Activated CD8-positive, alpha-beta T cell treated with anti-CD3 and anti-CD28 coated beads, Interleukin-2, amount 10 ng/mL, durations not matched to agents 7 days and 5 days (primary cell): ENCODE measurements around the gene ZNF579. TPM values are rescaled to one million over a fixed set of nuclear protein-coding genes. Genes with fewer than 3 reads are reported as not detected.
A peak's percentile ranks its signal among the peaks of the same experiment; 100 is the strongest.

ENCODE experiments used
- ATAC-seq: fragments of 150-1000 bp; cut with Tn5 transposase; one replicate; pipeline ENCODE4 v1.10.0; 2021; ENCODE audit warnings: moderate library complexity
- CTCF ChIA-PET: fragments of 350-600 bp; sonication (Branson Sonifier 250); formaldehyde crosslinking; loops from one replicate; lab custom pipeline; 2021; ENCODE audit warnings: antibody characterized with exemption; lab: Charles Lee
- POLR2A ChIA-PET: fragments of 350-600 bp; sonication (Branson Sonifier 250); formaldehyde crosslinking; loops from one replicate; lab custom pipeline; 2021; ENCODE audit warnings: antibody characterized with exemption; lab: Charles Lee
- DNase-seq: peaks from one replicate; pipeline ENCODE4 v3.0.0-alpha.2; 2020
- H3K27ac Mint-ChIP-seq: one replicate; pipeline ENCODE4 v1.8.0; 2021; ENCODE audit warnings: mild to moderate bottlenecking, mixed read lengths
- H3K27me3 Mint-ChIP-seq: one replicate; pipeline ENCODE4 v1.8.0; 2021; ENCODE audit warnings: low read depth, mixed read lengths
- H3K36me3 Mint-ChIP-seq: one replicate; pipeline ENCODE4 v1.8.0; 2021; ENCODE audit warnings: low read depth, mixed read lengths
- H3K4me1 Mint-ChIP-seq: one replicate; pipeline ENCODE4 v1.8.0; 2021; ENCODE audit warnings: low read depth, mixed read lengths
- H3K4me3 Mint-ChIP-seq: one replicate; pipeline ENCODE4 v1.8.0; 2021; ENCODE audit warnings: mild to moderate bottlenecking, mixed read lengths
- H3K9me3 Mint-ChIP-seq: one replicate; pipeline ENCODE4 v1.8.0; 2022; ENCODE audit warnings: mixed read lengths; ENCODE audit not compliant: insufficient read depth
- total RNA-seq, 2 experiments: library from RNA; stranded (reverse); gene quantifications; one replicate each; pipeline ENCODE4 v1.2.3, GENCODE V29; 2021

Gene ZNF579
- total RNA-seq, 2 experiments from 2014 or later = 5.6 to 6.2 TPM

- H3K4me1 Mint-ChIP-seq = peaks cover 40% of the 10 kb centered on the region
- POLR2A ChIA-PET = interaction anchor here (2.1 kb wide), 1 partner anchor 15 kb away, joined by 7 read pairs; the partner anchor contains the start of gene ZNF865
- DNase-seq = peak; percentile 49
- no peaks in the 10 kb centered on the region for H3K27me3 Mint-ChIP-seq
- CTCF ChIA-PET = interaction anchor here (0.9 to 3.9 kb wide), 4 partner anchors 11 to 117 kb away, joined by 3 to 17 read pairs (median 8); partner anchors contain the start of gene ZNF865
- peak overlapping the region; percentile 68 for H3K27ac Mint-ChIP-seq
- H3K9me3 Mint-ChIP-seq = peaks cover 4% of the 10 kb centered on the region
- ATAC-seq = no peak
- H3K36me3 Mint-ChIP-seq = peaks cover 34% of the 10 kb centered on the region
- no peak overlapping the region for H3K4me3 Mint-ChIP-seq
These were observed 40.0 kb upstream of the ZNF579 start for GRCh38 chr19:55620410-55621204.

GRCh38 chr19:55619286-55619685 lies 38.6 kb upstream of the ZNF579 start:
- no peaks in the 10 kb centered on the region for H3K27me3 Mint-ChIP-seq
- ATAC-seq (no peak), DNase-seq (no peak)
- H3K4me1 Mint-ChIP-seq = peaks cover 32% of the 10 kb centered on the region
- no peak overlapping the region for H3K27ac Mint-ChIP-seq
- peaks cover 36% of the 10 kb centered on the region for H3K36me3 Mint-ChIP-seq
- CTCF ChIA-PET = interaction anchor here (1.3 to 3.9 kb wide), 5 partner anchors 12 to 116 kb away, joined by 3 to 17 read pairs (median 6); partner anchors contain the start of gene ZNF865
- peaks cover 4% of the 10 kb centered on the region for H3K9me3 Mint-ChIP-seq
- POLR2A ChIA-PET = interaction anchor here (2.1 kb wide), 1 partner anchor 13 kb away, joined by 7 read pairs; the partner anchor contains the start of gene ZNF865
- no peak overlapping the region for H3K4me3 Mint-ChIP-seq

GRCh38 chr19:55618426-55618825 lies 37.8 kb upstream of the ZNF579 start:
- ChIA-PET POLR2A (interaction anchor here (1.7 kb wide), 1 partner anchor 12 kb away, joined by 7 read pairs; the partner anchor contains the start of gene ZNF865), CTCF (interaction anchor here (1.2 to 3.9 kb wide), 6 partner anchors 12 to 115 kb away, joined by 3 to 17 read pairs (median 6); partner anchors contain the start of gene ZNF865)
- H3K4me1 Mint-ChIP-seq = peaks cover 25% of the 10 kb centered on the region
- no peak overlapping the region for H3K27ac Mint-ChIP-seq
- no peaks in the 10 kb centered on the region for H3K27me3 Mint-ChIP-seq
- ATAC-seq = no peak
- no peak for DNase-seq
- no peaks in the 10 kb centered on the region for H3K9me3 Mint-ChIP-seq
- H3K36me3 Mint-ChIP-seq = peaks cover 34% of the 10 kb centered on the region
- no peak overlapping the region for H3K4me3 Mint-ChIP-seq

GRCh38 chr19:55617426-55617825 lies 36.8 kb upstream of the ZNF579 start:
- Mint-ChIP-seq H3K4me3 (peak overlapping the region; percentile 15), H3K9me3 (no peaks in the 10 kb centered on the region), H3K27me3 (no peaks in the 10 kb centered on the region), H3K36me3 (peaks cover 42% of the 10 kb centered on the region), H3K27ac (no peak overlapping the region), H3K4me1 (peaks cover 22% of the 10 kb centered on the region)
- DNase-seq (no peak), ATAC-seq (no peak)
- ChIA-PET POLR2A (interaction anchor here (0.8 to 1.7 kb wide), 2 partner anchors 11 to 18 kb away, joined by 3 to 7 read pairs; partner anchors contain the start of genes FIZ1 and ZNF865), CTCF (interaction anchor here (1.2 to 1.8 kb wide), 2 partner anchors 15 to 113 kb away, joined by 5 to 6 read pairs; no protein-coding TSS in a partner anchor)

GRCh38 chr19:55616395-55616875 lies 35.8 kb upstream of the ZNF579 start:
- Mint-ChIP-seq H3K4me3 (no peak overlapping the region), H3K27ac (no peak overlapping the region), H3K36me3 (peaks cover 44% of the 10 kb centered on the region), H3K27me3 (no peaks in the 10 kb centered on the region), H3K4me1 (peaks cover 23% of the 10 kb centered on the region), H3K9me3 (no peaks in the 10 kb centered on the region)
- ChIA-PET CTCF (no interaction called here), POLR2A (no interaction called here)
- ATAC-seq = no peak
- DNase-seq = no peak

- Mint-ChIP-seq H3K4me1 (peaks cover 17% of the 10 kb centered on the region), H3K9me3 (no peaks in the 10 kb centered on the region), H3K4me3 (no peak overlapping the region), H3K36me3 (peaks cover 43% of the 10 kb centered on the region), H3K27me3 (no peaks in the 10 kb centered on the region), H3K27ac (no peak overlapping the region)
- DNase-seq (no peak), ATAC-seq (no peak)
- ChIA-PET CTCF (no interaction called here), POLR2A (no interaction called here)
These were observed 35.1 kb upstream of the ZNF579 start for GRCh38 chr19:55615543-55616394.

- no peak overlapping the region for H3K27ac Mint-ChIP-seq
- peaks cover 43% of the 10 kb centered on the region for H3K36me3 Mint-ChIP-seq
- H3K27me3 Mint-ChIP-seq = no peaks in the 10 kb centered on the region
- ChIA-PET POLR2A (no interaction called here), CTCF (no interaction called here)
- no peak overlapping the region for H3K4me3 Mint-ChIP-seq
- DNase-seq = no peak
- ATAC-seq = no peak
- H3K4me1 Mint-ChIP-seq = peaks cover 9% of the 10 kb centered on the region
- no peaks in the 10 kb centered on the region for H3K9me3 Mint-ChIP-seq
These were observed 34.3 kb upstream of the ZNF579 start for GRCh38 chr19:55614711-55615542.

- no peaks in the 10 kb centered on the region for H3K9me3 Mint-ChIP-seq
- CTCF ChIA-PET = no interaction called here
These were observed 33.5 kb upstream of the ZNF579 start for GRCh38 chr19:55613930-55614710.

GRCh38 chr19:55613396-55613795 lies 32.7 kb upstream of the ZNF579 start:
- ATAC-seq = no peak
- Mint-ChIP-seq H3K9me3 (no peaks in the 10 kb centered on the region), H3K27ac (no peak overlapping the region), H3K27me3 (no peaks in the 10 kb centered on the region), H3K36me3 (peaks cover 48% of the 10 kb centered on the region), H3K4me3 (no peak overlapping the region), H3K4me1 (peaks cover 12% of the 10 kb centered on the region)
- ChIA-PET POLR2A (no interaction called here), CTCF (no interaction called here)
- DNase-seq = no peak

More at GRCh38 chr19:55613930-55614710, 33.5 kb upstream of the ZNF579 start:
- DNase-seq = no peak
- no peak overlapping the region for H3K4me3 Mint-ChIP-seq
- H3K4me1 Mint-ChIP-seq = peaks cover 6% of the 10 kb centered on the region
- no peak overlapping the region for H3K27ac Mint-ChIP-seq
- POLR2A ChIA-PET = no interaction called here
- H3K36me3 Mint-ChIP-seq = peaks cover 44% of the 10 kb centered on the region
- no peaks in the 10 kb centered on the region for H3K27me3 Mint-ChIP-seq
- ATAC-seq = no peak

GRCh38 chr19:55611983-55612645 lies 31.5 kb upstream of the ZNF579 start:
- peaks cover 20% of the 10 kb centered on the region for H3K4me1 Mint-ChIP-seq
- no peaks in the 10 kb centered on the region for H3K27me3 Mint-ChIP-seq
- ATAC-seq = no peak
- no peak for DNase-seq
- no peaks in the 10 kb centered on the region for H3K9me3 Mint-ChIP-seq
- POLR2A ChIA-PET = no interaction called here
- H3K36me3 Mint-ChIP-seq = peaks cover 47% of the 10 kb centered on the region
- H3K4me3 Mint-ChIP-seq = no peak overlapping the region
- CTCF ChIA-PET = interaction anchor here (2.7 kb wide), 1 partner anchor 20 kb away, joined by 8 read pairs; no protein-coding TSS in a partner anchor
- H3K27ac Mint-ChIP-seq = no peak overlapping the region
